Measurements from ENCODE around the gene FOCAD. TPM values are rescaled to one million over a fixed set of nuclear protein-coding genes. Genes with fewer than 3 reads are reported as not detected.

The FOCAD gene
- total RNA-seq, 1 experiment from 2014 or later = 40.7 TPM

DNA sequence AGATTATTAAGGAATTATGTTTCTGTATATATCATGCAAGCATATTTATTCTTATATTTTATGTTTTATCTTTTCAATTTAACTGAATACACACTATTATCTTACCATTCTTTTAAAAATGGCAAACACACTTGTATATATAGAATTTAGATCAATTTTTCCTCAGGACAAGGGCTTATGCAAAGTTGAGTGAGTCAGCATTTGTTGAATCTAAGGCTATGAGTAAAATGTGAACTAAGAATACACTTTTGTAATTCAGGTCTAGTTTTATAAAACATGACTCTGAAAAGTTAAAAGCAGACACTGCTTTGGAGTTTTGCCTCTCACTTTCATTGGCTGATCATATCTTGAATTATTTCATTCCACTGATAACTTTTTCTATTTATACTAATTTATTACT lies 127.8 kb downstream of the FOCAD start:
- BruUV-seq (replicated peaks) = no TSS peak
- Histone ChIP-seq H3K27me3 (ENCODE audit: insufficient read depth, low read length) (no peaks in the 10 kb centered on the region), H3K9me3 (ENCODE audit: control insufficient read depth in 1 of 2, insufficient read depth in 1 of 2, low read depth in 1 of 2, low read length in 2 of 2) (no peaks in the 10 kb centered on the region), H3K4me1 (ENCODE audit: control insufficient read depth in 1 of 2, insufficient read depth in 2 of 2, low read length in 2 of 2) (no peaks in the 10 kb centered on the region), H3K36me3 (ENCODE audit: control insufficient read depth in 1 of 2, insufficient read depth in 2 of 2, low read length in 2 of 2) (no peaks in the 10 kb centered on the region), H4K20me1 (ENCODE audit: insufficient read depth) (no peaks in the 10 kb centered on the region), H3K9ac (ENCODE audit: low read length) (no peak overlapping the region), H2AFZ (ENCODE audit: low read depth, low read length, poor library complexity, severe bottlenecking) (no peak overlapping the region), H3K4me2 (ENCODE audit: low read length) (no peak overlapping the region), H3K79me2 (ENCODE audit: insufficient read depth, low read length) (no peaks in the 10 kb centered on the region), H3K9me2 (ENCODE audit: insufficient read depth) (no peaks in the 10 kb centered on the region), H3K27ac (ENCODE audit: low read depth, low read length) (no peak overlapping the region), H3K4me3 (replicated peaks in 1 of 2; ENCODE audit: low read depth in 1 of 2, low read length in 2 of 2) (no peak overlapping the region)
- ATAC-seq = no peak
- TF ChIP-seq SRF (IDR thresholded peaks at IDR 0.05; ENCODE audit: low read depth) = no peak
- no peak for TF ChIP-seq SP1 (IDR thresholded peaks at IDR 0.05; ENCODE audit: low read depth)
- no peak for TF ChIP-seq POLR2AphosphoS5 (IDR thresholded peaks at IDR 0.05; ENCODE audit: low read depth, low read length)
- TF ChIP-seq RAD21 (IDR thresholded peaks at IDR 0.05; ENCODE audit: low read depth) = no peak
- TF ChIP-seq JUND (IDR thresholded peaks at IDR 0.05) = no peak
- TF ChIP-seq ELF1 (IDR thresholded peaks at IDR 0.05; ENCODE audit: borderline replicate concordance, low read depth) = no peak
- RAD21 ChIA-PET (ENCODE audit: low non-redundant PET in 1 of 2, low total read pairs in 2 of 2, uncharacterized antibody in 2 of 2, unreplicated experiment in 2 of 2) = no interaction called here
- no peak for DNase-seq (ENCODE audit: low read depth, low spot score)
- intact Hi-C loops (cut with micrococcal nuclease) = no loop called here
- POLR2A ChIA-PET = no interaction called here
- CTCF ChIA-PET = no interaction called here

DNA sequence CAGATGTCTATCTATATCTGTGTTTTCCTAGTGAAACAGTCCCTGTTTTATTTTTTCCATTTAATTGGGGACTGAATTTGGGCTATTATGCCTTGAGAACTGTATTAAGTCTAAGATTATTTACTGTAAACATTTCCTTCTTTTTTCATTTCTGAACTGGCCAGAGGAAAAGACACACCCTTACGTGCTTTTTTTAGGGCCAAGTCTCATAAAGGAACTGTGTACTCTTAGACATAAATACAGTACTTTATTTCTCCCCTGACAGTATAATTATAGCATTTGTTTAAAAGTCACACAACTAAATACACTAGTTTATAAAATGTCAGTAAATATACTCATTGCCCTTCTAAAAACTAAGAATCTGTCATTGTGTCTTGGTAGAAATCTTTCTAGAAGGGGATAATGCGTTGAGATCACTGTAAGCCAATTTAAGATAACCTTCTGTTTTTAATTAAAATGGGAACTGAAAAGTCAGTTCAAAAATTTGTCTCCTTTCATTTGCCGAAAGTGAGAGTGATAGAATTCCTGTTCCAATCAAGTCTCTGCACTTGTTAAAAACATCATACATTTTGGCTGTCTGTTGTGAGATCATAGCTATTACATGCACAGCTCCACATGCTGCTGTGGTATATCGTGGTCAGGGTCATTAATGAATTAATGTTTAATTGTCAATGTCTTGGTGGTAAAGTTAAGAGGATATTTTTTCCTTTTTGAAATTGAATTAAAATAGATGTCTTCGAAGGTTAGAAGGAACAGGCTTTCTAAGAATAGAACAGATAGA lies 132.1 kb downstream of the FOCAD start:
- DNase-seq (ENCODE audit: low read depth, low spot score) (no peak), ATAC-seq (no peak)
- Histone ChIP-seq H2AFZ (ENCODE audit: low read depth, low read length, poor library complexity, severe bottlenecking) (no peak overlapping the region), H3K9me3 (ENCODE audit: control insufficient read depth in 1 of 2, insufficient read depth in 1 of 2, low read depth in 1 of 2, low read length in 2 of 2) (no peaks in the 10 kb centered on the region), H3K9ac (ENCODE audit: low read length) (no peak overlapping the region), H3K27me3 (ENCODE audit: insufficient read depth, low read length) (no peaks in the 10 kb centered on the region), H3K9me2 (ENCODE audit: insufficient read depth) (no peaks in the 10 kb centered on the region), H3K4me1 (ENCODE audit: control insufficient read depth in 1 of 2, insufficient read depth in 2 of 2, low read length in 2 of 2) (no peaks in the 10 kb centered on the region), H3K27ac (ENCODE audit: low read depth, low read length) (no peak overlapping the region), H4K20me1 (ENCODE audit: insufficient read depth) (no peaks in the 10 kb centered on the region), H3K36me3 (ENCODE audit: control insufficient read depth in 1 of 2, insufficient read depth in 2 of 2, low read length in 2 of 2) (no peaks in the 10 kb centered on the region), H3K4me2 (ENCODE audit: low read length) (no peak overlapping the region), H3K4me3 (replicated peaks in 1 of 2; ENCODE audit: low read depth in 1 of 2, low read length in 2 of 2) (no peak overlapping the region), H3K79me2 (ENCODE audit: insufficient read depth, low read length) (no peaks in the 10 kb centered on the region)
- RAD21 ChIA-PET (ENCODE audit: low non-redundant PET in 1 of 2, low total read pairs in 2 of 2, uncharacterized antibody in 2 of 2, unreplicated experiment in 2 of 2) = no interaction called here
- intact Hi-C loops (cut with micrococcal nuclease) = no loop called here
- POLR2A ChIA-PET = no interaction called here
- no TSS peak for BruUV-seq (replicated peaks)
- CTCF ChIA-PET = no interaction called here
- TF ChIP-seq EZH2 (IDR thresholded peaks at IDR 0.05) (no peak), SIN3A (IDR thresholded peaks at IDR 0.05; ENCODE audit: low read depth) (no peak), EGR1 (IDR thresholded peaks at IDR 0.05; ENCODE audit: low read depth) (no peak), FOSL1 (IDR thresholded peaks at IDR 0.05; ENCODE audit: low read depth) (no peak), POLR2A (IDR thresholded peaks at IDR 0.05; ENCODE audit: borderline replicate concordance, extremely low read depth, insufficient read depth, insufficient read length) (no peak), JUND (IDR thresholded peaks at IDR 0.05) (no peak), ZFX (IDR thresholded peaks at IDR 0.05) (no peak), YY1 (IDR thresholded peaks at IDR 0.05; ENCODE audit: extremely low read depth, insufficient replicate concordance, low read depth, low read length) (no peak), EZH2phosphoT487 (IDR thresholded peaks at IDR 0.05; ENCODE audit: borderline replicate concordance) (no peak), ZNF274 (IDR thresholded peaks at IDR 0.05; ENCODE audit: low read depth, low read length) (no peak), TCF7L2 (IDR thresholded peaks at IDR 0.05; ENCODE audit: borderline replicate concordance, extremely low read depth, insufficient read depth, insufficient read length) (no peak)
- TF ChIP-seq, protein P1, sequence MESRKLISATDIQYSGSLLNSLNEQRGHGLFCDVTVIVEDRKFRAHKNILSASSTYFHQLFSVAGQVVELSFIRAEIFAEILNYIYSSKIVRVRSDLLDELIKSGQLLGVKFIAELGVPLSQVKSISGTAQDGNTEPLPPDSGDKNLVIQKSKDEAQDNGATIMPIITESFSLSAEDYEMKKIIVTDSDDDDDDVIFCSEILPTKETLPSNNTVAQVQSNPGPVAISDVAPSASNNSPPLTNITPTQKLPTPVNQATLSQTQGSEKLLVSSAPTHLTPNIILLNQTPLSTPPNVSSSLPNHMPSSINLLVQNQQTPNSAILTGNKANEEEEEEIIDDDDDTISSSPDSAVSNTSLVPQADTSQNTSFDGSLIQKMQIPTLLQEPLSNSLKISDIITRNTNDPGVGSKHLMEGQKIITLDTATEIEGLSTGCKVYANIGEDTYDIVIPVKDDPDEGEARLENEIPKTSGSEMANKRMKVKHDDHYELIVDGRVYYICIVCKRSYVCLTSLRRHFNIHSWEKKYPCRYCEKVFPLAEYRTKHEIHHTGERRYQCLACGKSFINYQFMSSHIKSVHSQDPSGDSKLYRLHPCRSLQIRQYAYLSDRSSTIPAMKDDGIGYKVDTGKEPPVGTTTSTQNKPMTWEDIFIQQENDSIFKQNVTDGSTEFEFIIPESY (IDR thresholded peaks at IDR 0.05; ENCODE audit: extremely low read depth, insufficient replicate concordance, low read length) = no peak
- TF ChIP-seq, protein P2, sequence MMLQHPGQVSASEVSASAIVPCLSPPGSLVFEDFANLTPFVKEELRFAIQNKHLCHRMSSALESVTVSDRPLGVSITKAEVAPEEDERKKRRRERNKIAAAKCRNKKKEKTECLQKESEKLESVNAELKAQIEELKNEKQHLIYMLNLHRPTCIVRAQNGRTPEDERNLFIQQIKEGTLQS (IDR thresholded peaks at IDR 0.05) = no peak

Measured in HCT116 (cell line).